ENCODE results near the gene SERPINB10. TPM values are rescaled to one million over a fixed set of nuclear protein-coding genes. Genes with fewer than 3 reads are reported as not detected.
"Not testable (repeated sequence)": the region's sequence is repeated elsewhere in the genome, so short reads cannot be mapped to it uniquely, and the experiment has no call there.

The SERPINB10 gene
- total RNA-seq, 1 donor from 2014 or later: not detected

GRCh38 chr18:63889626-63890025, 18.1 kb upstream of the SERPINB10 start:
- DNase-seq (no peak), ATAC-seq (ENCODE audit: poor library complexity) (no peak)
- intact Hi-C loops (cut with DNase I): no loop called here

DNA sequence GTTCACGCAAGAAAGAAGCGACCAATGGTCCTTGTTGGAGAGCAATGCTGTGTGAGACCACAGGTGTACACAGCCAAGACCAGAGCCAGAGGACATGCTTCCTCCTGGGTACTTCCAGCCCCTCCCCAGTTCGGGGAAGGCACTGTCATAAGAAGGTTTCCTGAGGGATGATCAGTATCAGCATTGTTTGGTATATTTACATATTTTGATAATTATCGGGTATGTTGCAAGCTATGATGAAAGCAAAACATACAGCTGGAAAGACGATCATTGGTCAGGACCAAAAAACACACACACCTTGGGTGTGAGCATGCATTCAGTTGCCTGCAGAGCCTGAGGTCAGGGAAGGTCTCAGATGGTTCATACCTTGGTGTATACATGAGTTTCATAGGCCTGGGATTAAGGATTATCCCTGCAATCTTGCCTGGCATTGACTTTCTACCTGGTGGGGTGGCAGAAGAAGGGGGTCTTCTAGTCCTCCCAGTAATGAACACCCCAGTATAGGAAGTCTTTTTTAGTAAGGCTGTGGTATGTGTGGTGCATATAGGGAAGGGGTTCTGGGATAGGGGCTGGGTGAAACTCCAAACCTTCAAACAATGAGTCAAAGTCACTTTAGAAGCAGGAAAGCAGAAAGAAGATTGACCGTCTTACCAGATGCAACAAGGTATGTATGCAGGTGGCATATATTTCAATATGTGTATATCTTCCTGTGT, 17.4 kb upstream of the SERPINB10 start:
- no peak for DNase-seq
- intact Hi-C loops (cut with DNase I): no loop called here
- no peak for ATAC-seq (ENCODE audit: poor library complexity)

GRCh38 chr18:63890950-63891304, 16.8 kb upstream of the SERPINB10 start:
- ATAC-seq (ENCODE audit: poor library complexity) (no peak), DNase-seq (no peak)
- intact Hi-C loops (cut with DNase I): no loop called here

- ATAC-seq (ENCODE audit: poor library complexity) (no peak), DNase-seq (no peak)
- intact Hi-C loops (cut with DNase I): no loop called here
These were observed 15.2 kb upstream of the SERPINB10 start for GRCh38 chr18:63892566-63892965.

- ATAC-seq (ENCODE audit: poor library complexity): no peak
These were observed 13.5 kb upstream of the SERPINB10 start for GRCh38 chr18:63894106-63894772.

GRCh38 chr18:63895190-63895589, 12.6 kb upstream of the SERPINB10 start:
- intact Hi-C loops (cut with DNase I): no loop called here
- ATAC-seq (ENCODE audit: poor library complexity): no peak
- DNase-seq: no peak

More at GRCh38 chr18:63894106-63894772, 13.5 kb upstream of the SERPINB10 start:
- intact Hi-C loops (cut with DNase I): no loop called here
- DNase-seq: no peak

DNA sequence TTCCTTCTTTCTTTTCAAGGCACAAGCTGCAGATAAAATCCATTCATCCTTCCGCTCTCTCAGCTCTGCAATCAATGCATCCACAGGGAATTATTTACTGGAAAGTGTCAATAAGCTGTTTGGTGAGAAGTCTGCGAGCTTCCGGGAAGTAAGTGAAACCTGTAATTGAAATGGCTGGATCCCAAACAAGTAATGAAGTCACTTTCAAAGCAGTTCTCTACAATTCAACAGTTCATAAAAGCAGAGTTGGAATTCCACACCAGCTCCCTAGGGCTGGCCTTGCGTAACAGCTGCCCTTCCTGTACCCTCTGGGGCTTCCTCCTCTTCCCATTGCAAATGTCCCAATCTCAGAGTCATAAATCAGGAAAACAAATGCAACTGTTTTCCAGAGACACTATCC, 10.7 kb upstream of the SERPINB10 start:
- intact Hi-C loops (cut with DNase I): no loop called here
- DNase-seq (no peak), ATAC-seq (ENCODE audit: poor library complexity) (no peak)

- intact Hi-C loops (cut with DNase I): no loop called here
- ATAC-seq (ENCODE audit: poor library complexity) (no peak), DNase-seq (no peak)
These were observed 8.6 kb upstream of the SERPINB10 start for GRCh38 chr18:63899206-63899605.

- no peak for ATAC-seq (ENCODE audit: poor library complexity)
- DNase-seq: no peak
- intact Hi-C loops (cut with DNase I): no loop called here
These were observed 3.7 kb upstream of the SERPINB10 start for GRCh38 chr18:63903851-63904570.

- DNase-seq (no peak), ATAC-seq (ENCODE audit: poor library complexity) (no peak)
- intact Hi-C loops (cut with DNase I): no loop called here
These were observed 3.1 kb upstream of the SERPINB10 start for GRCh38 chr18:63904694-63905093.

- no peak for DNase-seq
- no peak for ATAC-seq (ENCODE audit: poor library complexity)
- intact Hi-C loops (cut with DNase I): no loop called here
These were observed 2.4 kb upstream of the SERPINB10 start for GRCh38 chr18:63905361-63905760.

DNA sequence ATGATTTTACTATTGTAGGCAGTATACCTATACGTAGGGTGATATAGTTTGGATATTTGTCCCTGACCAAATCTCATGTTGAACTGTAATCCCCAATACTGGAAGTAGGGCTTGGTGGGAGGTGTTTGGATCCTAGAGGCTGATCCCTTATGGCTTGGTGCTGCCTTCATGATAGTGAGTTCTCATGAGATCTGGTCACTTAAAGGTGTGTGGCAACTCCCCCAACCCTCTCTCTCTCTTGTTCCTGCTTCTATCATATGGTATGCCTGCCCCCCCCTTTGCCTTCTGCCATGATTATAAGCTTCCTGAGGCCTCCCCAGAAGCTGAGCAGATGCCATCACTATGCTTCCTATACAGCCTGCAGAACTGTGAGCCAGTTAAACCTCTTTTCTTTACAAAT, 1.7 kb upstream of the SERPINB10 start:
- intact Hi-C loops (cut with DNase I): no loop called here
- ATAC-seq (ENCODE audit: poor library complexity): no peak

GRCh38 chr18:63908858-63909257, 1.1 kb downstream of the SERPINB10 start:
- intact Hi-C loops (cut with DNase I): no loop called here
- no peak for ATAC-seq (ENCODE audit: poor library complexity)
- no peak for DNase-seq

More for the DNA sequence above, 1.7 kb upstream of the SERPINB10 start:
- DNase-seq: no peak

GRCh38 chr18:63909870-63910269, 2.1 kb downstream of the SERPINB10 start:
- no peak for ATAC-seq (ENCODE audit: poor library complexity)
- intact Hi-C loops (cut with DNase I): no loop called here
- DNase-seq: no peak

DNA sequence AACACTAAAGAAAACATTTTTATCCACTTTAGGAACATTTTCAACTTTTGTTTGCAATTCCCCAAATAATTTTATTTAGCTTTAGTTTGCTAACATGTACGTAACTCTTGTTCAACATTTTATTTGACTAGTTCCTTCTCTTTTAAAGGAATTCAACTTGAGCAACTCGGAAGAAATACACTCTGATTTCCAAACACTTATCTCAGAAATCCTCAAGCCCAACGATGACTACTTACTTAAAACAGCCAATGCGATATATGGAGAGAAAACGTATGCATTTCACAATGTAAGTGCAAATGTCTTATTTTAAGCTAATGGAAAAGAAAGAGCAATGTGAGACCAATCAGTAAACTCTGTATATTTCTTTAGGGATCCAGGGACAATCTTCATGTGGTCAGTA, 10.1 kb downstream of the SERPINB10 start:
- intact Hi-C loops (cut with DNase I): no loop called here
- DNase-seq (no peak), ATAC-seq (ENCODE audit: poor library complexity) (no peak)

DNA sequence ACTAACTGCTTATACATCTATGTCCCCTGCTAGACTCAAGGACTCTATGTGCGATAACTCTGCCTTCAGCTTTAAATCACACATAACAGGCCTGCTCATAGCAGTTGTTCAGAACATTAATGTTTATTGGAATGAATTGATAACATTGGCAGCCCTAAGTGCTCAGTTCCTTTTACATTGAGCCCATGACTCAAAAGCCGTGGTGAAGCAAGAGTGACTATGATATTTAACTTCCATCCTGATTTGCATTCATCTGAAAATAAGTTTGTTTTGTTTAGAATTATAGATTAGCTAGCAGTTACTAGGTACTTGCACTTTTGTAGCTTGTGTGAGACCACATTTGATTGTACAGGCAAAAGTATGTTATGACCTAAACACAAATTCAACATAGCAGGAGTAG, 14.3 kb downstream of the SERPINB10 start:
- intact Hi-C loops (cut with DNase I): no loop called here
- ATAC-seq (ENCODE audit: poor library complexity) (no peak), DNase-seq (no peak)

DNA sequence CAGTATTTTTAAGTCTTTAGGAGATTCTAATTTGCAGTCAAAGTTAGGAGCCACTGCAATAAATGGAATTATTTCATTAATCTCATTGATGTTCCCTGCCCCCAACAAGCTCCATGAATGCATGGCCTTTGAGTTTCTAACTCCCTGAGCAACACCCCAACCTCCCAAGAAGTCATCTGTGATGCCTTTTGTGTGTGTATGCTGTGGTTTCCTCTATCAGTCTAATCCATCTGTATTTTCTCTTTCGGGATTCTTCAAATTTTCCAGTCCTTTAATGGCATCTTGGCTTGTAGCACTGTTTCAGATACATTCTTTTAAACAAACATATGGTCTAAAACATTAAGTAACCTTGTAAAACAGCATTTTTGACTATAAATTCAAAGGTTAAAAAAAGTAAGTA, 16.8 kb downstream of the SERPINB10 start:
- DNase-seq: no peak
- intact Hi-C loops (cut with DNase I): no loop called here
- ATAC-seq (ENCODE audit: poor library complexity): no peak

DNA sequence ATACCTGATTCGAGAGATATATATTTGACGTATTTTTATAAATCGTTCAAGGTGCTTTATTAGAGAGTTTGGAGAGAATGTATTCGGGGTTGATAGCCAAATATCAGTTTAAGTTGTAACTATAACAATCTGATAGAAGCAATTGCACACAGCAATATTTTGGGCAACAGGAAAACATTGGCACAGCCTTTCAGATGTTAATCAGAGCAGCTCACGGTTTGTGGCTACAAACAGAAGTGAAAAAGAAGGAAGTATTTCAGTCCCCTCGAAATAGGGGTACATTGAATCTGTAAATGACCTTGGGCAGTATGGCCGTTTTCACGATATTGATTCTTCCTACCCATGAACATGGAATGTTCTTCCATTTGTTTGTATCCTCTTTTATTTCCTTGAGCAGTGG, 20.6 kb downstream of the SERPINB10 start:
- intact Hi-C loops (cut with DNase I): no loop called here
- DNase-seq: no peak
- ATAC-seq (ENCODE audit: poor library complexity): no peak

- DNase-seq; ATAC-seq (ENCODE audit: poor library complexity); intact Hi-C loops (cut with DNase I): not testable (repeated sequence)
These were observed 21.6 kb downstream of the SERPINB10 start for GRCh38 chr18:63929369-63929768.

Data from Right ventricle myocardium superior (tissue), 1 donor.